Gastrocnemius medialis (tissue), 4 donors: ENCODE measurements around the gene HSDL2. TPM values are rescaled to one million over a fixed set of nuclear protein-coding genes. Genes with fewer than 3 reads are reported as not detected.

Source experiments
- ATAC-seq, 2 donors: fragments of 150-250 bp; one replicate each; pipeline ENCODE4 v1.9.1; 2016
- DNase-seq, 2 donors: peaks; one replicate each; pipeline ENCODE4 v3.0.0-alpha.2; 2019
- H3K27ac ChIP-seq, 4 donors: fragments of 200-600 bp; sonication (generic); 1 replicate in 1 of 4; 2 replicates in 3 of 4; pipeline ENCODE4 v1.5.1; 2016 to 2018; ENCODE audit warnings: mild to moderate bottlenecking in 2 of 4, moderate library complexity in 1 of 4
- H3K27me3 ChIP-seq, 3 donors: fragments of 200-600 bp; sonication (generic) in 2 of 3; 1 replicate in 1 of 3; 2 replicates in 2 of 3; pipeline versions ENCODE4 v1.5.1 to v1.6.0; 2016 to 2019; ENCODE audit warnings: mild to moderate bottlenecking in 1 of 3, moderate library complexity in 1 of 3
- H3K36me3 ChIP-seq, 2 donors: fragments of 200-600 bp; sonication (generic) in 1 of 2; one replicate each; pipeline ENCODE4 v1.5.1; 2017 to 2018
- H3K4me1 ChIP-seq, 2 donors: fragments of 200-600 bp; sonication (generic) in 1 of 2; one replicate each; pipeline ENCODE4 v1.5.1; 2016 to 2017; ENCODE audit warnings: mild to moderate bottlenecking in 2 of 2
- H3K4me3 ChIP-seq, 4 donors: fragments of 200-600 bp; sonication (generic) in 3 of 4; 1 replicate in 1 of 4; 2 replicates in 3 of 4; pipeline ENCODE4 v1.5.1; 2016 to 2019; ENCODE audit warnings: mild to moderate bottlenecking in 2 of 4
- H3K9me3 ChIP-seq, 3 donors: fragments of 200-600 bp; sonication (generic) in 2 of 3; 1 replicate in 1 of 3; 2 replicates in 2 of 3; pipeline ENCODE4 v1.5.1; 2016 to 2019
- CTCF ChIP-seq, 5 experiments: fragments of 450-650 bp in 3 of 5; fragments of 200-600 bp in 2 of 5; sonication (generic) in 2 of 5; IDR thresholded peaks in 4 of 5; conservative IDR thresholded peaks in 1 of 5; 1 replicate in 4 of 5; 2 replicates in 1 of 5; pipeline ENCODE4 v1.5.1; 2016 to 2019; ENCODE audit warnings: antibody characterized with exemption in 5 of 5, mild to moderate bottlenecking in 3 of 5, moderate library complexity in 3 of 5
- POLR2A ChIP-seq, 2 donors: fragments of 450-650 bp; IDR thresholded peaks; one replicate each; pipeline ENCODE4 v1.6.1; 2017; ENCODE audit warnings: antibody characterized with exemption in 2 of 2, mild to moderate bottlenecking in 2 of 2, moderate library complexity in 2 of 2
- in situ Hi-C, 4 donors: fragments of 200-750 bp; cut with MboI; loops; one replicate each; pipeline versions ENCODE4 v1.15.0 to v1.8.0; 2017; ENCODE audit warnings: low sequenced_read_pairs in 4 of 4
- intact Hi-C: fragments of 100-400 bp; cut with DNase I; formaldehyde crosslinking; loops from one replicate; pipeline ENCODE4 v1.15.1; 2023; ENCODE audit warnings: low total_unique reads
- total RNA-seq, 4 donors: library from RNA; depleted of rRNA; stranded (reverse); fragments of >200 nt; gene quantifications; one replicate each; pipeline versions ENCODE4 v1.1.0 to v1.2.3, GENCODE V29; 2016

The HSDL2 gene
- total RNA-seq, 4 donors from 2014 or later, result 68.9 to 106 (median 93.5) TPM

GRCh38 chr9:112332977-112333638, 46.8 kb upstream of the HSDL2 start, which contains the start of gene PTBP3:
Gene PTBP3, minus strand, starts transcription at chr9:112333619. Its CDS starts 35,754 bp downstream, at chr9:112297865.
- Histone ChIP-seq H3K9me3 (no peaks in the 10 kb centered on the region), H3K4me3 (peak within 1 kb of the TSS; percentile 67 to 96 (median 88)), H3K27ac (peak within 1 kb of the TSS; percentile 84 to 99 (median 97)), H3K4me1 (peaks cover 11 to 18% of the 10 kb centered on the region in 2 donors), H3K36me3 (no peaks in the 10 kb centered on the region), H3K27me3 (no peaks in the 10 kb centered on the region)
- in situ Hi-C loops (no loop called here), intact Hi-C loops (loop anchor here (1.0 to 10.0 kb wide), 6 partner anchors 46 to 698 kb away; partner anchors contain the start of genes DNAJC25, INIP, SUSD1 and UGCG)
- DNase-seq (peak; percentile 71 to 77), ATAC-seq (peak; percentile 65 to 78)
- TF ChIP-seq POLR2A (IDR thresholded peaks at IDR 0.05) (peak; percentile 70 to 81), CTCF (IDR thresholded peaks at IDR 0.05 in 4 of 5, conservative IDR thresholded peaks at IDR 0.05 in 1 of 5) (peak in 2 of 5 experiments; percentile 2 to 5)

GRCh38 chr9:112333639-112334431, 46.1 kb upstream of the HSDL2 start:
- ATAC-seq, result peak; percentile 89
- Histone ChIP-seq H3K9me3 (no peaks in the 10 kb centered on the region), H3K4me3 (peak overlapping the region; percentile 67 to 96 (median 88)), H3K27me3 (no peaks in the 10 kb centered on the region), H3K27ac (peak overlapping the region; percentile 84 to 99 (median 97)), H3K36me3 (no peaks in the 10 kb centered on the region), H3K4me1 (peaks cover 9 to 16% of the 10 kb centered on the region in 2 donors)
- intact Hi-C loops (loop anchor here (1.0 to 10.0 kb wide), 6 partner anchors 45 to 699 kb away; partner anchors contain the start of genes DNAJC25, INIP, SUSD1 and UGCG), in situ Hi-C loops (no loop called here)
- TF ChIP-seq POLR2A (IDR thresholded peaks at IDR 0.05) (no peak), CTCF (IDR thresholded peaks at IDR 0.05 in 4 of 5, conservative IDR thresholded peaks at IDR 0.05 in 1 of 5) (peak; percentile 45 to 78 (median 57))
- peak; percentile 84 to 91 for DNase-seq

- TF ChIP-seq CTCF (IDR thresholded peaks at IDR 0.05 in 4 of 5, conservative IDR thresholded peaks at IDR 0.05 in 1 of 5) (no peak), POLR2A (IDR thresholded peaks at IDR 0.05) (no peak)
- Histone ChIP-seq H3K9me3 (no peaks in the 10 kb centered on the region), H3K27me3 (no peaks in the 10 kb centered on the region), H3K4me3 (peak overlapping the region; percentile 54 to 96 (median 80)), H3K27ac (peak overlapping the region; percentile 84 to 99 (median 97)), H3K4me1 (peaks cover 9 to 16% of the 10 kb centered on the region in 2 donors), H3K36me3 (no peaks in the 10 kb centered on the region)
- intact Hi-C loops, result loop anchor here (5.0 to 10.0 kb wide), 3 partner anchors 157 to 700 kb away; partner anchors contain the start of genes DNAJC25 and SUSD1
- in situ Hi-C loops, result no loop called here
- ATAC-seq (no peak), DNase-seq (no peak)
Measured at GRCh38 chr9:112334432-112334841, 45.5 kb upstream of the HSDL2 start.

GRCh38 chr9:112337547-112337946, 42.4 kb upstream of the HSDL2 start:
- in situ Hi-C loops (no loop called here), intact Hi-C loops (loop anchor here (10.0 kb wide), 2 partner anchors 243 to 703 kb away; partner anchors contain the start of gene DNAJC25)
- peaks cover under 1 to 7% of the 10 kb centered on the region in 2 donors for H3K4me1 ChIP-seq
- H3K27ac ChIP-seq, result no peak overlapping the region
- no peaks in the 10 kb centered on the region for H3K36me3 ChIP-seq
- H3K4me3 ChIP-seq, result no peak overlapping the region
- no peak for TF ChIP-seq POLR2A (IDR thresholded peaks at IDR 0.05)
- no peak for TF ChIP-seq CTCF (IDR thresholded peaks at IDR 0.05 in 4 of 5, conservative IDR thresholded peaks at IDR 0.05 in 1 of 5)
- DNase-seq (no peak), ATAC-seq (no peak)
- H3K9me3 ChIP-seq, result no peaks in the 10 kb centered on the region
- no peaks in the 10 kb centered on the region for H3K27me3 ChIP-seq
